NCI-H1417 (cell line): ENCODE data around the gene CDKN3.
"Not testable (repeated sequence)": the region's sequence is repeated elsewhere in the genome, so short reads cannot be mapped to it uniquely, and the experiment has no call there.

Experiments used
- DNase-seq, 3 experiments: peaks; one replicate each; lab custom pipeline; 2025; lab: John Stamatoyannopoulos, UW

Gene CDKN3

DNA sequence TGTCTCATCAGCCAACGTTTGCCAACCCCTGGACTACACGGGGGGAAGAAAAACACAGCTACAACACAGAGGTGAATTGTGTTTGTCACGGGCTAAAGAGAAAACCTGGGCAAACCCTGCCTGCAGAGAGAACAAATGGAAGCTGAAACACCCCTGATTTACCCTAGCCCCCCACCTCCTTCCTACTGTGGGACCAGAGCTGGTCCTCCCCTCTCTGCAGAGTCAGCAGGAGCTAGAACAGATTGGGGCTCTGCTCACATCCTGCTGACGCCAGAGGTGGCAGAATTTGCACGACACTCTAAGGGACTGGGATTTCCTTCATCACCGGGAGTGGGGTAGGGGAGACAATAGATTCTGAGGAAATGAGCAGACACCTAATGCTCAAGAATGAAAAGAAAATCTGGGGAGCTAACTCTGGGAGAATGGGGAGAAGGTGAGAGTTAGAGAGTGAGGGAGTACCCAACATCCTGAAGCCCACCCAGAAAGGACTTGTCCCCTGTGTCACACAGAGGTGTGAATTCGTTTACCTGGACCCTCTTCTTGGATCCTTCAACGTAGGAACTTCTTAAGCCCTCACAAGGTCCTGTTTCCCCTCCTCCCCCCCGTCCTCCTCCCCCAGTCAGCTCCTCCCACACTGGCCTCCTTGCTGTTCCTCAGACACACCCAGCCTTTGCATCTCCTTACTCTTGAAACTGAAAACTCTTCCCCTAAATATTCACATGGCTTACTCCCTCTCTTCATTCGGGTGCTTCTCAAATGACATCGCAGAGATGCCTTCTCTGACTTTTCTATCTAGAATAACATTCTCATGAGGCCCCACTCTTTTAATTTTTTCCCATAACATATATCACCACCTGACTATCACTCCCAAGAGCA, 26.2 kb upstream of the CDKN3 start:
- DNase-seq: no peak

DNA sequence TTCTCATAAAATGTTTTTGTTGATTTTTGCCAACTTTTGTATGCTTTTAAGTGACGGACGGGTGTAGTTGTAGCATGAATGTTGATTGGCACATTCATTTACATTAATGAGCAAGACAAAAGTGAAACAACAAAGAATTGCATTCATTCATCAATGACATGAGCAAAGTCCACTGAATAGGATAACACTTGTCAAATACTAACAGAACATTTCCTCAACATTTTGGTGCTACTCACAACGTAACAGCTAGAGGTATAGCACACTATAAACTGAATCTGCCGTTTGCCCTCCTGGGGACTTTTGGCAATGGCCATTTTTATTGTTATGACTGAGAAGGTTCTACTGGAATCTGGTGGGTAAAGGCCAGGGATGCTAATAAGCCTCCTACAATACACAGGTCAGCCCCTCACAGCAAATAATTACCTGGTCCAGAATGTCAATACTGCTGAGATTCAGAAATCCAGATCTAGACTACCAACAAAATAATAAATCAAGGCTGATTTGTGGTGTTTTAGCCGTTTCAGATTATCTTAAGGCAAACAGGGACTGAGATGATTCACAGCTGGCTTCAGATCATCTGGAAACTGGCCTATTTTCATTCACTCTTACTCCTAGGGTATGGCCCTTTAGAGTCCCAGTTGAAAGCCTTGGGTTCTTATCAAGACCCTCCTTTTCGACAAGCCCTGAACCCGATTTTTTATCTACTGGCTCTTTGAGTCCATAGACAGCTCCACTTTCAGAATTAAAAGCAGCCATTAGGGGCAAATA, 22.5 kb upstream of the CDKN3 start:
- no peak for DNase-seq

GRCh38 chr14:54377501-54377900, 19.3 kb upstream of the CDKN3 start:
- no peak for DNase-seq

GRCh38 chr14:54378893-54379292, 17.9 kb upstream of the CDKN3 start:
- DNase-seq: not testable (repeated sequence)

DNA sequence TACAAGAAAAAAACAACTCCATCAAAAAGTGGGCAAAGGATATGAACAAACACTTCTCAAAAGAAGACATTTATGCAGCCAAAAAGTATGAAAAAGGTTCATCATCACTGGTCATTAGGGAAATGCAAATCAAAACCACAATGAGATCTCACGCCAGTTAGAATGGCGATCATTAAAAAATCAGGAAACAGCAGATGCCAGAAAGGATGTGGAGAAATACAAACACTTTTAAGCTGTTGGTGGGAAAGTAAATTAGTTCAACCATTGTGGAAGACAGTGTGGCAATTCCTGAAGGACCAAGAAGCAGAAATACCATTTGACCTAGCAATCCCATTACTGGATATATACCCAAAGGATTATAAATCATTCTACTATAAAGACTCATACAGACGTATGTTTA, 16.2 kb upstream of the CDKN3 start:
- not testable (repeated sequence) for DNase-seq

GRCh38 chr14:54381821-54382220, 15.0 kb upstream of the CDKN3 start:
- no peak for DNase-seq

DNA sequence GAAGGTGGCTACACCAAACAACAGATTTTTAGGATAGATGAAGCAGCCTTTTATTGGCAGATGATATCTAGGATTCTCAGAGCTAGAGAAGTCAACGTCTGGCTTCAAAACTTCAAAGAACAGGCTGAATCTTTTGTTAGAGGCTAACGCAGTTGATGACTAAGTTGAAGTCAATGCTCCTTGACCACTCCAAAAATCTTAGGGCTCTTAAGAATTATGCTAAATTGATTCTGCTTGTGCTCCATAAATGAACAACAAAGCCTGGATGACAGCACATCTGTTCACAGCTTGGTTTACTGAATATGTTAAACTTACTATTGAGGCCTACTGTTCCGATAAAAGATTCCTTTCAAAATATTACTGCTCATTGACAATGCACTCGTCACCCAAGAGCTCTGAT, 13.0 kb upstream of the CDKN3 start:
- no peak for DNase-seq

DNA sequence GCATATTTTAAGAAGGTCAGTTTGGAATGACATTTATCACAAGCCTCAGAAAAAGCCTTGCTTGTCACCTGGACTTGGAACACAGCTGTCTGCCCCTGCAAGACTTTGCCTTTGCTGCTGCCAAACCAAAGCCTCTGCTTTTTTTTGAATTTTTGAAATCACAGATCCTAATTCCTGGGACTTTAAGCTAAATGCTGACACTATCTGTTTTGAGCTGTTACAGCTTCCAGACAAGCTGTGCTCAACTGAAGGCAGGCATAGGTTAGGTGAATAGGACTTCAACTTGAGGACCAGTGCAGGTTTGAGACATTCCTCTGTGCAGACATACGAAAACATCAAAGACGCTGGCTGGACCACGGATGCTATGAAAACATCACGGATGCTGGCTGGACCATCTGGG, 11.3 kb upstream of the CDKN3 start:
- no peak for DNase-seq

DNA sequence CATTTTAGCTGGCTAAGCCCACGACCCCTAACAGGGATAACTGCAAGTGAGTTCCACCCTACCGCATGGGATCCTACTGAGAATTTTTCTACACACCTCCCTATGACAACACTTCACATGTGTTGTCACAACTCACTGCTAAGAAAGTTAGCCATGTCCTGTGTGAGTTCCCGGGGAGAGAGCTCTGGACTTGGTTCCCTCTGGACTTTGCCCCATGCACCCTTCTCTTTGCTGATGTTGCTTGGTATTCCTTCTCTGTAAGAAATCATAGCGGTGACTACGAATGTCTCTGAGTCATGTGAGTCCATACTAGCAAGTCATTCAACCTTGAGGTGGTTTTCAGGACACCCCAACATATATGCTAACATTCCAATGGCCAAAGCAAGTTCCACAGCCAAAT, 9.5 kb upstream of the CDKN3 start:
- DNase-seq: no peak

- DNase-seq: no peak
Observed at GRCh38 chr14:54392131-54392859, 4.5 kb upstream of the CDKN3 start.

GRCh38 chr14:54392986-54393884, 3.6 kb upstream of the CDKN3 start:
- DNase-seq: not testable (repeated sequence)

GRCh38 chr14:54394596-54394995, 2.2 kb upstream of the CDKN3 start:
- DNase-seq: no peak

DNA sequence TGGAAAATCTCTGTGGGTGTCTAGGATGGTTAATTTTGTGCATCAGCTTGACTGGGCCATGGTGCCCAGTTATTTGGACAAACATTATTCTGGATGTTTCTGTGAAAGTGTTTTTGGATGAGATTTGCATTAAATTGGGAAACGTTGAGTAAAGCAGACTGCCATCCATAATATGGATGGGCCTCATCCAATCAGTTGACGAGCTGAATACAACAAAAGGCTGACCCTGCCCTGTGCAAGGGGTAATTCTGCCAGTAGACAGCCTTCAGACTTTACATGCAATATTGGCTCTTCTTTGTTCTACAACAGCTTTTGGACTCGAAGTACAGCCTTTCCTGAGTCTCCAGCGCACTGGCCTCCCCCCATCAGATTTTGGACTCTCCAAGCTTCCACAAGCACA, 1.5 kb upstream of the CDKN3 start:
- no peak for DNase-seq

DNA sequence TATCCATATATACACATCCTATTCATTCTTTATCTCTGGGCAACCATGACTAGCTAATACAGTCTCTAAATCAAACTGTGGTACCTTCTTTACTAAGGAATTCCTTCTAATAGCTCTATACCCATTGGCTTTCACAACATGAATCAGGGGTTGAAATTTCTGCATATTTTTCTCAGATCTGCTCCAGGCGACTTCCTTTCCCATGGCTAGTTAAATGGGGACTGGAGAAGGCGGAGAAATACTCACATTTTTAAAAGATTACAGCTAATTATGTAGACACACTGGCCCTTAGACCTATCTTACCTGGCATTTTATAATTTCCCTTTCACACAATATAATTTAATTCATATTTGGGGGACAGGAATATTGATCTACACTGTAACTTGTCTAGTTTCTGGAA, 1.1 kb upstream of the CDKN3 start:
- DNase-seq: no peak

DNA sequence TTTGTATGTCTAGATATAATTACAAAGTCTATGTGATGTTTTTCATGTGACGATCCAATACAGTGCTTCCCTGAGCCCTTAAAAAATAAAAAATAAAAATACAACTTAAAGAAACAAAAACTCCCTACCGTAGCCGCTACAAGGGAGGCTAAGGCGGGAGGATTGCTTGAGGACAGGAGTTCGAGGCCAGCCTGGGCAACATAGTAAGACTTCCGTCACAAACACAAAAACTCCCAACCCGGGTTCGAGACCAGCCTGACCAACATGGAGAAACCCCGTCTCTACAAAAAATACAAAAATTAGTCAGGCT, 669 bp upstream of the CDKN3 start:
- DNase-seq: no peak

- no peak for DNase-seq
Observed at GRCh38 chr14:54399560-54399959, 2.8 kb downstream of the CDKN3 start.

DNA sequence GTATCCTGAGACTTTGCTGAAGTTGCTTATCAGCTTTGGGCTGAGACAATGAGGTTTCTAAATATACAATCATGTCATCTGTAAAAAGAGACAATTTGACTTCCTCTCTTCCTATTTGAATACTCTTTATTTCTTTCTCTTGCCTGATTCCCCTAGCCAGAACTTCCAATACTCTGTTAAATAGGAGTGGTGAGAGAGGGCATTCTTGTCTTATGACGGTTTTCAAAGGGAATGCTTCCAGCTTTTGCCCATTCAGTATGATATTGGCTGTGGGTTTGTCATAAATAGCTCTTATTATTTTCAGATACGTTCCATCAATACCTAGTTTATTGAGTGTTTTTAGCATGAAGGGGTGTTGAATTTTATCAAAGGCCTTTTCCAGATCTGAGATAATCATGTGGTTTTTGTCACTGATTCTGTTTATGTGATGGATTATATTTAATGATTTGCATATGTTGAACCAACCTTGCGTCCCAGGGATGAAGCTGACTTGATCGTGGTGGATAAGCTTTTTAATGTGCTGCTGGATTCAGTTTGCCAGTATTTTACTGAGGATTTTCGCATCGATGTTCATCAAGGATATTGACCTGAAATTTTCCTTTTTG, 6.7 kb downstream of the CDKN3 start:
- DNase-seq: not testable (repeated sequence)

- DNase-seq: no peak
Observed at GRCh38 chr14:54410215-54410614, 13.4 kb downstream of the CDKN3 start.

- no peak for DNase-seq
Observed at GRCh38 chr14:54411371-54411770, 14.6 kb downstream of the CDKN3 start.

- DNase-seq: peak; percentile 7 to 27 (median 10)
Observed at GRCh38 chr14:54420478-54421142, 23.8 kb downstream of the CDKN3 start.

DNA sequence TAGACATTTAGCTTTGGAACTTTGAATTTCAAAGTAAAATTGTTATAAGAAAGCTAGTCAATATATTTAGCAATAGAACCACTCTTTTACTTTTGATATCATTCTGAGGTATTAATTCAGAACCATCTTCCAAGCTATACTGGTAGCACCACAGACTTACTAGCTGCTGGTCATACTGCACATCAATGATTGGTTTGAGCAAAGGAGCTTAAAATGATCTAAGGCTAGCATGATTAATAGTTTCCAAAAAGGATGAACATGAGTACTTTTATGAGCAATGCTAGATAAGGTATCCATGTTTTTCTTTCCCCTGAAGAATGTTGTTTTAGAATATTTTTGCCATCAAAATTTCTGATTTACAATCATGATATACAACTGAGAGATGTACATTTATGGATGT, 27.2 kb downstream of the CDKN3 start:
- DNase-seq: no peak
